ENCODE results near the gene MRPL40.

Gene MRPL40

DNA sequence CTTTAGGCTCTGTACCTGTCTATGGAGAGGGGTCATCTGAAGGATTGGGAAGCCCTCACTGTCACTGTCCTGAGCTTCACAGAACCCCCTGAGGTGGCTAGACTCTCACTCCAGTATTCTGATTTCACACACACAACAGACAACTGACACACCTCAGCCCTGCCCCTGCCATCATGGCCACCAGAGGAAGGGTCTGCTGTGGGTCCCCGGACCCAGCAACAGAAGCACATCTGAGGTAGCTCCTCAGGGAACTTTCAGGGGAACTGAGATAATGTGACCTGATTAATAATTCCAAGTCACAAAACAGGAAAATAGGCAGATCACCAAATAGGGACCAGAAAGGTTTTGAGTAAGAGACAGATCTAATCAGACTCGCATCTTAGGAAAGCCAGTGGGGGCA is 22.7 kb downstream of the MRPL40 start:
- DNase-seq (no peak), ATAC-seq (replicated peaks) (no peak)
- no peaks in the 10 kb centered on the region for H3K9me3 Mint-ChIP-seq
- H3K4me1 Mint-ChIP-seq = peaks cover 0 to 2% of the 10 kb centered on the region in 2 donors
- peak overlapping the region; percentile 6 for H3K27ac Mint-ChIP-seq
- no peaks in the 10 kb centered on the region for H3K27me3 Mint-ChIP-seq
- H3K36me3 Mint-ChIP-seq = peaks cover 41 to 53% of the 10 kb centered on the region in 2 donors
- H3K4me3 Mint-ChIP-seq = no peak overlapping the region

DNA sequence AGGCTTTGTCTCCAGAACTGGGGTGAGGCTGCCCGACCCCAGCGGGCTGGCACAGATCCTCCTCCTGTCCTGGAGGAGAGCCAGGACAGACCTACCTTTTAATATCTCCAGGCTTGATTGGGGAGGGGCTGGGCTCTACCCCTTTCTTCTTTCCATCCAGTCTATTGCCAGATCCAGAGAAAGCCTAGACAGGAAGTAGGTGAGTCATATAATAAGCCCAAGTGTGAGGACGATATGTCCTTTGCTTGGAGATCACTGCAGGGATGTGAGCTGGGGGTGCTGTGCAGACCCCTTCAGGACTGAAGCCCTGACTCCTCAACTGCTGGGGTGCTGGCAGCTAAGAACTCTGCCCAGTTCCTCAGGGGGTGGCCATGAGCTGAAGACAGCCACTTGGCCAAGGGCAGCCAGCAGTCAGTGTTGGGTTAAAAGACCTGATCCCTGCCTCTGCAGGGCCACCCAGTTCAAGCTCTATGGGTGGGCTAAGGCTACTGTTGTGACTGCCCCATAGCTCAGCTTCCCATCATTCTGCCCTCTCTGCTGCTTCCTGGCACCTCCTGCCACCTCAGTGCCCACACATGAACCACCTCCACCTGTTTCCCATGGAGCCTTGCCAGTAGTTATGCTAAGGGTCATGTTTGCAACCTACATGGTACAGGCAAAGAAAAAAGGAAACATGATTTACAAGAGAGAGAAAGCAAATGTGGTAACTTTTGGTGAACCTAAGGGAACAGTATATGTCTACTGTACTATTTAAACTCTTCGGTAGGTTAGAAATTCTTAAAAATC is 23.4 kb downstream of the MRPL40 start:
- no peak for ATAC-seq (replicated peaks)
- no peaks in the 10 kb centered on the region for H3K27me3 Mint-ChIP-seq
- peaks cover 44 to 57% of the 10 kb centered on the region in 2 donors for H3K36me3 Mint-ChIP-seq
- no peak overlapping the region for H3K27ac Mint-ChIP-seq
- H3K9me3 Mint-ChIP-seq = no peaks in the 10 kb centered on the region
- DNase-seq = no peak
- peaks cover 0 to 2% of the 10 kb centered on the region in 2 donors for H3K4me1 Mint-ChIP-seq
- no peak overlapping the region for H3K4me3 Mint-ChIP-seq

GRCh38 chr22:19456541-19456940 is 24.2 kb downstream of the MRPL40 start:
- no peak for ATAC-seq (replicated peaks)
- Mint-ChIP-seq H3K4me1 (peaks cover 0 to 2% of the 10 kb centered on the region in 2 donors), H3K36me3 (peaks cover 49 to 57% of the 10 kb centered on the region in 2 donors), H3K4me3 (no peak overlapping the region), H3K27me3 (no peaks in the 10 kb centered on the region), H3K9me3 (no peaks in the 10 kb centered on the region), H3K27ac (no peak overlapping the region)
- DNase-seq = no peak

DNA sequence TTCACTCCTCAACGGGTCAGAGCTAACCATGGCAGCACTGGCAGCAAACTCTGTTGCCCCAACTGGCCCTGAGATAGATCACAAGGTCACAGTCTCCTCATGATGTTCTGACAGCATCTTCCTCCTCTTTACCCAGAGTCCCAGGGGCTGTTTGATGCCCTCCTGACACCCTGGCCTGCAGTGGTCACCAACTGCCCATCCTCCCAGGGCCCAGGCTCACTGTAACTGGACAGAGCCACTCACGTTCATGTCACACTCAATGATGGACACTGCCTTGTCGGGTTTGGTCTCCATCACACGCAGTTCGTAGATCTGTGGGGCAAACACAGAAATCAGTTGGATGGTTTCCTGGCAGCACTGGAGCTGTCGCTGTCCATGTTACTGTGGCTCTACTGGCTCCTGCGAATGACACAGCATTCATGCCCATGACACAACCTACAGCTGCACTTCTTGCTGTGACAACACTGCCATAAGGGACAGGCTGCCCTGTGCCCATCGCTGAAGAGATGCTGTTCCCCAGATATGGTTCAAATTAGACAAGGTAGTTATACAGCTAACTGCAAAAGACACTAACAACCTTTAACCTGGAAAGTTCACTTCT is 25.6 kb downstream of the MRPL40 start:
- no peak for DNase-seq
- Mint-ChIP-seq H3K27ac (no peak overlapping the region), H3K4me1 (no peaks in the 10 kb centered on the region), H3K27me3 (no peaks in the 10 kb centered on the region), H3K9me3 (no peaks in the 10 kb centered on the region), H3K4me3 (no peak overlapping the region), H3K36me3 (peaks cover 48 to 51% of the 10 kb centered on the region in 2 donors)
- ATAC-seq (replicated peaks) = no peak

- peaks cover 43 to 45% of the 10 kb centered on the region in 2 donors for H3K36me3 Mint-ChIP-seq
- no peak overlapping the region for H3K27ac Mint-ChIP-seq
- H3K4me3 Mint-ChIP-seq = no peak overlapping the region
- H3K4me1 Mint-ChIP-seq = no peaks in the 10 kb centered on the region
- no peak for ATAC-seq (replicated peaks)
- no peak for DNase-seq
- H3K27me3 Mint-ChIP-seq = no peaks in the 10 kb centered on the region
- H3K9me3 Mint-ChIP-seq = no peaks in the 10 kb centered on the region
Observed at GRCh38 chr22:19460036-19460435, 27.7 kb downstream of the MRPL40 start.

- peaks cover 37 to 43% of the 10 kb centered on the region in 2 donors for H3K36me3 Mint-ChIP-seq
- ATAC-seq (replicated peaks) (no peak), DNase-seq (no peak)
- H3K4me1 Mint-ChIP-seq = no peaks in the 10 kb centered on the region
- H3K27me3 Mint-ChIP-seq = no peaks in the 10 kb centered on the region
- H3K4me3 Mint-ChIP-seq = no peak overlapping the region
- H3K9me3 Mint-ChIP-seq = no peaks in the 10 kb centered on the region
- H3K27ac Mint-ChIP-seq = no peak overlapping the region
Observed at GRCh38 chr22:19461506-19461905, 29.2 kb downstream of the MRPL40 start.

- Mint-ChIP-seq H3K9me3 (no peaks in the 10 kb centered on the region), H3K4me3 (no peak overlapping the region), H3K4me1 (no peaks in the 10 kb centered on the region), H3K36me3 (peaks cover 32 to 45% of the 10 kb centered on the region in 2 donors), H3K27me3 (no peaks in the 10 kb centered on the region), H3K27ac (no peak overlapping the region)
- DNase-seq (no peak), ATAC-seq (replicated peaks) (no peak)
Observed at GRCh38 chr22:19463008-19463407, 30.7 kb downstream of the MRPL40 start.

DNA sequence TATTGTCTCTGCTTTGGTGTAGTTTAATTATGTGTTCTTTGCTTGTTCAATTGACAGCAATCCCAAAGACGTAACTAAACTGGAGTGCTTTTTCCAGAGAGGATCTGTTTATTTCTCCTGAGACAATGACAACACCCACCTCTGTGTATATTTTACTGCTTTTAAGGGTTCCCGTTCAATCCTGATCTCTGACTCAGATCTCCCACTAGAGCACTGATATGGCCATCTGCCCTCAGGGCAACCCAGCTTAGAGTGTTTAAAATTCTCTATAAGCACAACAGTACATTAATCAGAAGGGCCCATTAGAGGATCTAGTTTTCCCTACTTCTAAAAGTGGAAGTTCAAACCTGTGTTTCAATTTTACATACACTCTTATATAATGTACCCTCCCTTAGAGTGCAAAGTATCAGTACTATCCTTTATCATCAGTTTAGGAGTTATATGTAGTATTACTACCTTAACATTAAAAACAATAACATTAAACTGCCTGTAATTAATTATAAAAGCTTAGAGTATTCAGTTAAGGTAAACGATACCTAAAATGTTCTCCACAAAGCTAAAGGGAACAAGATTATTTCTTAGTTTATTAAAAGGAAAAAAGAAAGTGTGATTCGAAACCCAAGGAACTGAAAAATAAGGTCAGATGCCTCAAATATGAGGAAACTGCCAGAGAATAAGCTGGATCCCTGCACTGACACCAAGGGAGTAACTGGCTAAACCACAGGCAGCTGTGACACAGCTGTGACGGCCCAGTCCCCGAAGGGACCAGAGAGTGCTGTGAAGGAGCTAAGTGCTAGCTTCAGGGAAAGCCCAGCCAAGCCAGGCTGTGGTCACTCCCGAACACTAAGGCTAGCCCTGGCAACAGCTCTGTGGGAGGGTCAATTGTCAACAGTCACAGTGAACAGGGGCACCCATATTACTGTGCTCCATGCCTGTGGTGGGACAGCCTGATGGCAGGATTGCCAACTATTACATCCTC is 31.4 kb downstream of the MRPL40 start:
- Mint-ChIP-seq H3K9me3 (no peaks in the 10 kb centered on the region), H3K36me3 (peaks cover 34 to 51% of the 10 kb centered on the region in 2 donors), H3K27ac (no peak overlapping the region), H3K4me3 (no peak overlapping the region), H3K27me3 (no peaks in the 10 kb centered on the region), H3K4me1 (no peaks in the 10 kb centered on the region)
- no peak for ATAC-seq (replicated peaks)
- no peak for DNase-seq

GRCh38 chr22:19464546-19464945 is 32.2 kb downstream of the MRPL40 start:
- H3K27ac Mint-ChIP-seq = no peak overlapping the region
- no peaks in the 10 kb centered on the region for H3K9me3 Mint-ChIP-seq
- no peaks in the 10 kb centered on the region for H3K4me1 Mint-ChIP-seq
- DNase-seq = no peak
- no peaks in the 10 kb centered on the region for H3K27me3 Mint-ChIP-seq
- no peak overlapping the region for H3K4me3 Mint-ChIP-seq
- peaks cover 40 to 58% of the 10 kb centered on the region in 2 donors for H3K36me3 Mint-ChIP-seq
- ATAC-seq (replicated peaks) = no peak

- Mint-ChIP-seq H3K4me3 (no peak overlapping the region), H3K27ac (no peak overlapping the region), H3K9me3 (no peaks in the 10 kb centered on the region)
Observed at GRCh38 chr22:19464975-19465374, 32.6 kb downstream of the MRPL40 start.

DNA sequence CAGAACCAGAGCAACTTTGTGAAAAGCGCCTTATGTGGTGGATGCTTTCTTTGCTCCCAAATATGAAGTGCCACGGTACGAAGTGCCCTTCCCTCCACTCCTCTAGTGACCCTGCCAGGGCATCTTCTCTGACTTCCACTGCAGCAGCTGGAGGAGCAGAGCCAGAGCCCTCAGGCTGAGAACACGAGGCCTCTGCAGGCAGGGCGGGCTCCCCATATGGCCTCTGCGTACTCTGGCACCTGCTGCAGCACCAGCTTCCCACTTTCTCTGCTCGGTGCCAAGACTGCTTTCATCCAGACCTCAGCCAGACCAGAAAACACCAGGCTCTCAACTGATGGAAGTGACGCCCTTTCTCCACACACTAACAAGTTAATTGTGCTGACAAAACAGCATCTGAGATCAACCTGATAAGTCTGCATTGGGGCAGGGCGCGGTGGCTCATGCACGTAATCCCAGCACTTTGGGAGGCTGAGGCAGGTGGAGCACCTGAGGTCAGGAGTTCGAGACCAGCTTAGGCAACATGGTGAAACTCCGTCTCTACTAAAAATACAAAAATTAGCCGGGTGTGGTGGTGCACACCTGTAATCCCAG is 33.9 kb downstream of the MRPL40 start:
- H3K27me3 Mint-ChIP-seq = no peaks in the 10 kb centered on the region
- peaks cover 38 to 66% of the 10 kb centered on the region in 2 donors for H3K36me3 Mint-ChIP-seq
- DNase-seq (no peak), ATAC-seq (replicated peaks) (no peak)
- H3K4me3 Mint-ChIP-seq = no peak overlapping the region
- no peaks in the 10 kb centered on the region for H3K4me1 Mint-ChIP-seq
- H3K9me3 Mint-ChIP-seq = no peaks in the 10 kb centered on the region
- no peak overlapping the region for H3K27ac Mint-ChIP-seq

More at GRCh38 chr22:19464975-19465374, 32.6 kb downstream of the MRPL40 start:
- Mint-ChIP-seq H3K4me1 (no peaks in the 10 kb centered on the region), H3K36me3 (peaks cover 41 to 63% of the 10 kb centered on the region in 2 donors), H3K27me3 (no peaks in the 10 kb centered on the region)
- DNase-seq (no peak), ATAC-seq (replicated peaks) (no peak)

DNA sequence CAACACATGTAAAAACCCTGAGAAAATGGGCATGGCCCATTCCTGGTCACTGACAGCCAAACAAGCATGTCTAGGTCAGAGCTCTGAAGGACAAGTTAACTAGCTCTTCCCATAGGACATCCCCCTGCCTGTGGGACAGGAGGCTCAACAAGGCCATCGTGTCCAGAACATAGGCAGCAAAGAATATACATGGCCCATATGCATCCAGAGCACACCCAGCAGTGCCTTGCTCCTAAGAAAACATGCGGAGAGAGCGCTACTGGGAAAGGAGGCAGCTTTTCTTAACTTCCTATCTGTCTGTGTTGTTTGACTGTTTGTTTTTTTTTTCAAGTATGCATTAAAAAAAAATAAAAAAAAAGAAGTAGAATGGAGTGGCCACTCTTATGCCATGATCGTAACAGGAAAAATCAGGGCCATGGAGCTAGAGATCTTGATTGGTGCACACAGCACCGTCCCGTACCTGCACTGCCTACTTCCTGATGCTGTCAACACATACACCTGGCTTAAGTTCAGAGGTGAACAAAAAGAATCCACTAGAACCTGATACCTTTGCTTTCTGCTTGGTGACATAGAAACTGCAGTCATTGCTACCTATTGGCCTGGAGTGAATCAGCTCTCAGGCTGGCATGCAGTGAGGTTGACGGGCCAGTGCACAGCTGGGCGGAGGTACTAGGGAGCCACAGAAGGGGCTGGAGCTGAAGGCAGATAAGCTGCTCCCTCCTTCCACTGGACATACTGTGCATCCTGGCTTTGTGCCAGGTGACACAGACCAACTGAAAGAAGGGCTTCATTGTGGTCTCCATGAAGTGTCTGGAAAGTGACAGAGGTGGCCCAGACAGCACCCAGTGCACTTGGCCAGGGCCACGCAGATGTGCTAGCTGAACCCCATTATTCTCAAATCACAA is 34.8 kb downstream of the MRPL40 start:
- H3K27me3 Mint-ChIP-seq = no peaks in the 10 kb centered on the region
- ATAC-seq (replicated peaks) (no peak), DNase-seq (no peak)
- peaks cover 43 to 72% of the 10 kb centered on the region in 2 donors for H3K36me3 Mint-ChIP-seq
- H3K4me1 Mint-ChIP-seq = no peaks in the 10 kb centered on the region
- H3K4me3 Mint-ChIP-seq = no peak overlapping the region
- no peak overlapping the region for H3K27ac Mint-ChIP-seq
- no peaks in the 10 kb centered on the region for H3K9me3 Mint-ChIP-seq

DNA sequence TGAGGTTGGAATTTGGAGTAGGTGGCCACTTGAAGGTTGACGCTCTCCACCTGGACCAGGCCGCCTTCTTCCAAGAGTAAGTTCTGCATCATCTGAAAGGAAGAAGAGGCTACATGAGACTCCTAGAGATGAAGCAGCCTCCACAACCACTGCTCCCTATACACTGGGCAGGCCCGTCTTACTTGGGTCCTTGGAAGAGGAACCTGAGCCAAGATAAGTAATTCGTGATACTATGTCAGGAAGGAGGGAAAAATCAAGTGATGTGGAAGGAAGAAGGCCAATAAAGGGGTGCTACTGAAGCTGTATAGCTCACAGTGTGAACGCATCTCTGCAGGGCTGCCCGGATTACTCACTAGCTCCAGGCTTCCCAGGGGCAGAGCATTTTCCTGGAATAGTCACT is 35.6 kb downstream of the MRPL40 start:
- Mint-ChIP-seq H3K4me1 (no peaks in the 10 kb centered on the region), H3K27ac (no peak overlapping the region), H3K4me3 (no peak overlapping the region), H3K27me3 (no peaks in the 10 kb centered on the region), H3K9me3 (no peaks in the 10 kb centered on the region), H3K36me3 (peaks cover 41 to 74% of the 10 kb centered on the region in 2 donors)
- no peak for DNase-seq
- no peak for ATAC-seq (replicated peaks)

Measured in stimulated activated naive B cell treated with anti-CD40 and anti-IgM and Interleukin-4, amounts not matched to agents 10 μg/mL and 1 μg/mL and 100 μg/mL, for 72 hours (primary cell).